ENCODE results near the gene GAST. TPM values are rescaled to one million over a fixed set of nuclear protein-coding genes. Genes with fewer than 3 reads are reported as not detected.

The GAST gene
- total and polyA plus RNA-seq, 9 of the 15 experiments (the other 6 are each of a cell fraction or from before 2014, with no cell fraction given): not detected

DNA sequence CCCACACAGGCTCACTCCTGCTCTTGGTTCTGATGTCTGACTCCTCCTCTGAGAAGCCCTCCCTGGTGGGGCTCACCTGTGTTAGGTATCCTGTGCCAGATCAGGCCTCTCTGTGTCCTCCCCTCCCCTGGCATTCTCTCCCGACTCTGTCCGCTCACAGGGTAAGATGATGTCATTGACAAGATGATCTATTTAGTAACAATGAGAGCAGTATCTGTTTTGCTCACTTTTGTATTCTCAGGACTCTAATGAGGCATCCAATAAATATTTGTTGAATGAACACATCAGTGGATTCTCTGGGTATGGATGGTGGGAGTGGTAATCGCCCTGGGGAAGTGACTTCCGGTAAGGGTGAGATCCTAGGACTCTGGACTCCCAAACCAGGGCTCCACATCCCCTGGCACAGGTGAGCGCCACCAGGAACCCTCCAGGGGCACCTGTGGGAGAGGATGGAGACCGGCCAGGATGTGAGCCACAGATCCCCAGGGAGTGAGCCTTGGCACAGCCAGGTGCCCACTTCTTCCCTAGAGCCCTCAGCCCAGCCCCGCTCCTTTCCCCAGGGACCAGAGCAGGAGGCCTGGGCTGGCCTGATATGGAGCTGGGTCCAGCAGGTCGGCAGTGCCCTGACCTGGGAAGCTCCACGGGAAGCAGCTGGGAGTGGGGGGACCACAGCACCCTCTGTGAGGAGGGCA, 27.7 kb downstream of the GAST start:
- DNase-seq (ENCODE audit: extremely low read depth in 1 of 4, low spot score in 3 of 4) (no peak), FAIRE-seq (no peak), ATAC-seq (no peak)
- no TSS peak for BruUV-seq (replicated peaks)
- in situ Hi-C loops (cut with MboI) (loop anchor here (5.0 to 25.0 kb wide), 4 partner anchors 62 to 372 kb away; partner anchors contain the start of genes DHX58, HSPB9 and KAT2A), intact Hi-C loops (cut with micrococcal nuclease) (loop anchor here (5.0 kb wide), 1 partner anchor 147 kb away; no protein-coding TSS in a partner anchor)
- ChIA-PET CTCF (ENCODE audit: low intra/inter-chr PET ratio) (interaction anchor here (0.7 to 3.3 kb wide), 3 partner anchors 146 to 220 kb away, joined by 4 to 21 read pairs (median 14); no protein-coding TSS in a partner anchor), POLR2A (interaction anchor here (0.8 kb wide), 1 partner anchor 63 kb away, joined by 3 read pairs; no protein-coding TSS in a partner anchor)
- Histone ChIP-seq H3K79me2 (ENCODE audit: control insufficient read depth, insufficient read depth, low read length) (no peaks in the 10 kb centered on the region), H4K20me1 (replicated peaks; ENCODE audit: control insufficient read depth, insufficient read depth, low read length) (no peaks in the 10 kb centered on the region; the same call in 1 of the 2 replicates), H3K4me2 (ENCODE audit: insufficient read depth, low read length) (no peak overlapping the region), H3K4me1 (replicated peaks in 1 of 2; ENCODE audit: control insufficient read depth in 2 of 2, insufficient read depth in 2 of 2, low read length in 2 of 2) (peaks cover 4 to 14% of the 10 kb centered on the region in 2 experiments; a peak in 4 of 5 replicates), H3K27ac (ENCODE audit: extremely low read depth, low read depth, low read length) (no peak overlapping the region), H3K9me1 (ENCODE audit: control insufficient read depth, insufficient read depth, low read length) (no peaks in the 10 kb centered on the region), H3K9me3 (replicated peaks; ENCODE audit: control insufficient read depth, insufficient read depth, low read depth, low read length) (no peaks in the 10 kb centered on the region), H3K36me3 (ENCODE audit: control insufficient read depth, insufficient read depth, low read length) (no peaks in the 10 kb centered on the region), H3K9ac (ENCODE audit: insufficient read depth in 1 of 2, low read depth in 2 of 2, low read length in 2 of 2) (peak overlapping the region in 1 of 2 experiments; percentile 61; a peak in 1 of 4 replicates), H2AFZ (ENCODE audit: low read depth, low read length) (no peak overlapping the region), H3K4me3 (no peak overlapping the region), H3K27me3 (ENCODE audit: control insufficient read depth in 2 of 2, insufficient read depth in 2 of 2, low read length in 2 of 2) (peaks cover 15 to 24% of the 10 kb centered on the region in 2 experiments)
- WGBS (ENCODE audit: insufficient coverage, low coverage, missing lambda C conversion rate): 75% methylated on average over 9 of the region's 9 CpGs
- TF ChIP-seq YBX1 (IDR thresholded peaks at IDR 0.05): no peak
- no peak for TF ChIP-seq SLC30A9 (CRISPR knock-in tag; IDR thresholded peaks at IDR 0.05)
- TF ChIP-seq ZNF274 (IDR thresholded peaks at IDR 0.05; ENCODE audit: borderline replicate concordance, low read depth, low read length): no peak
- TF ChIP-seq, protein P1, sequence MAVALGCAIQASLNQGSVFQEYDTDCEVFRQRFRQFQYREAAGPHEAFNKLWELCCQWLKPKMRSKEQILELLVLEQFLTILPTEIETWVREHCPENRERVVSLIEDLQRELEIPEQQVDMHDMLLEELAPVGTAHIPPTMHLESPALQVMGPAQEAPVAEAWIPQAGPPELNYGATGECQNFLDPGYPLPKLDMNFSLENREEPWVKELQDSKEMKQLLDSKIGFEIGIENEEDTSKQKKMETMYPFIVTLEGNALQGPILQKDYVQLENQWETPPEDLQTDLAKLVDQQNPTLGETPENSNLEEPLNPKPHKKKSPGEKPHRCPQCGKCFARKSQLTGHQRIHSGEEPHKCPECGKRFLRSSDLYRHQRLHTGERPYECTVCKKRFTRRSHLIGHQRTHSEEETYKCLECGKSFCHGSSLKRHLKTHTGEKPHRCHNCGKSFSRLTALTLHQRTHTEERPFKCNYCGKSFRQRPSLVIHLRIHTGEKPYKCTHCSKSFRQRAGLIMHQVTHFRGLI (CRISPR knock-in tag; IDR thresholded peaks at IDR 0.05): no peak
- TF ChIP-seq, protein P2, sequence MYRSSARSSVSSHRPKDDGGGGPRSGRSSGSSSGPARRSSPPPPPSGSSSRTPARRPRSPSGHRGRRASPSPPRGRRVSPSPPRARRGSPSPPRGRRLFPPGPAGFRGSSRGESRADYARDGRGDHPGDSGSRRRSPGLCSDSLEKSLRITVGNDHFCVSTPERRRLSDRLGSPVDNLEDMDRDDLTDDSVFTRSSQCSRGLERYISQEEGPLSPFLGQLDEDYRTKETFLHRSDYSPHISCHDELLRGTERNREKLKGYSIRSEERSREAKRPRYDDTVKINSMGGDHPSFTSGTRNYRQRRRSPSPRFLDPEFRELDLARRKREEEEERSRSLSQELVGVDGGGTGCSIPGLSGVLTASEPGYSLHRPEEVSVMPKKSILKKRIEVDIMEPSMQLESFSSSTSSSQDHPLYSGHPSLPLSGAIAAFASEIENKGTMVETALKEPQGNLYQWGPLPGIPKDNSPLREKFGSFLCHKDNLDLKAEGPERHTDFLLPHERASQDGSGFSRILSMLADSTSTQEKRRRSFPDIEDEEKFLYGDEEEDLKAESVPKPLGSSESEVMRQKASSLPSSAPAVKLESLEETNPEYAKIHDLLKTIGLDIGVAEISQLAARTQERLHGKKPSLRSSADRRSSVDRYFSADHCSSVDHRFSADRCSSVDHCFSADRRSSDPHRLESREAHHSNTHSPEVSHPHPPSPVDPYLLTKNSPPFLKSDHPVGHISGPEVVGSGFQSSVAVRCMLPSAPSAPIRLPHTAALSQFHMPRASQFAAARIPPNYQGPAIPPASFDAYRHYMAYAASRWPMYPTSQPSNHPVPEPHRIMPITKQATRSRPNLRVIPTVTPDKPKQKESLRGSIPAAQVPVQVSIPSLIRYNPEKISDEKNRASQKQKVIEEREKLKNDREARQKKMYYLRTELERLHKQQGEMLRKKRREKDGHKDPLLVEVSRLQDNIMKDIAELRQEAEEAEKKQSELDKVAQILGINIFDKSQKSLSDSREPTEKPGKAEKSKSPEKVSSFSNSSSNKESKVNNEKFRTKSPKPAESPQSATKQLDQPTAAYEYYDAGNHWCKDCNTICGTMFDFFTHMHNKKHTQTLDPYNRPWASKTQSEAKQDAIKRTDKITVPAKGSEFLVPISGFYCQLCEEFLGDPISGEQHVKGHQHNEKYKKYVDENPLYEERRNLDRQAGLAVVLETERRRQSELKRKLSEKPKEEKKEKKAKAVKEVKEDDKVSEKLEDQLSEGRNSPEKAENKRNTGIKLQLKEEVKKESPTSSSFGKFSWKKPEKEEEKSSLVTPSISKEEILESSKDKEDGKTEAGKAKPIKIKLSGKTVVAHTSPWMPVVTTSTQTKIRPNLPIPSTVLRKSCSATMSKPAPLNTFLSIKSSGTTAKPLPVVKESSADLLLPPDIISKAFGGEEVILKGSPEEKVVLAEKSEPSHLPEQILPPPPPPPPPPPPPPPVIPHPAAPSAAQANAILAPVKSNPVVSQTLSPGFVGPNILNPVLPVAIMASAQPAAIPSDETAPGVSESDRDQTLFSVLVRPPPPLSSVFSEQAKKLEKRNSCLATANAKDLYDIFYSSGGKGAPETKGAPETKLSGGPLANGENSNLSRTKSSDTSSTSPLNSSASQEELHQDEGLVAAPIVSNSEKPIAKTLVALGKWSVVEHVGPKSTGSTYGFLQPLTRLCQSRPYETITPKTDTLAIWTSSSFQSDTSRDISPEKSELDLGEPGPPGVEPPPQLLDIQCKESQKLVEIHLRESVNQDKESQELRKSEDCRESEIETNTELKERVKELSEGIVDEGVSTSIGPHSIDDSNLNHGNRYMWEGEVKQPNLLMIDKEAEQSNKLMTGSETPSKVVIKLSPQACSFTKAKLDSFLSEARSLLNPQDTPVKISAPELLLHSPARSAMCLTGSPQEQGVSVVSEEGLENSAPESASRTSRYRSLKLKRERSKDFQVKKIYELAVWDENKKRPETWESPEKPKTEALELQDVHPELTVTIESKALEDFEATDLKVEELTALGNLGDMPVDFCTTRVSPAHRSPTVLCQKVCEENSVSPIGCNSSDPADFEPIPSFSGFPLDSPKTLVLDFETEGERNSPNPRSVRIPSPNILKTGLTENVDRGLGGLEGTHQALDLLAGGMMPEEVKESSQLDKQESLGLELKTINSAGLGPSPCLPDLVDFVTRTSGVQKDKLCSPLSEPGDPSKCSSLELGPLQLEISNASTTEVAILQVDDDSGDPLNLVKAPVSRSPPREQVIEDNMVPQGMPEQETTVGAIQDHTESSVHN (IDR thresholded peaks at IDR 0.05; ENCODE audit: borderline replicate concordance in 1 of 2, low read depth in 1 of 2): no peak
- no peak for TF ChIP-seq L3MBTL2 (IDR thresholded peaks at IDR 0.05)
- TF ChIP-seq NR2C2 (CRISPR knock-in tag; IDR thresholded peaks at IDR 0.05): no peak
- TF ChIP-seq NR2C2 (tag; IDR thresholded peaks at IDR 0.05): no peak
- TF ChIP-seq, protein P3, sequence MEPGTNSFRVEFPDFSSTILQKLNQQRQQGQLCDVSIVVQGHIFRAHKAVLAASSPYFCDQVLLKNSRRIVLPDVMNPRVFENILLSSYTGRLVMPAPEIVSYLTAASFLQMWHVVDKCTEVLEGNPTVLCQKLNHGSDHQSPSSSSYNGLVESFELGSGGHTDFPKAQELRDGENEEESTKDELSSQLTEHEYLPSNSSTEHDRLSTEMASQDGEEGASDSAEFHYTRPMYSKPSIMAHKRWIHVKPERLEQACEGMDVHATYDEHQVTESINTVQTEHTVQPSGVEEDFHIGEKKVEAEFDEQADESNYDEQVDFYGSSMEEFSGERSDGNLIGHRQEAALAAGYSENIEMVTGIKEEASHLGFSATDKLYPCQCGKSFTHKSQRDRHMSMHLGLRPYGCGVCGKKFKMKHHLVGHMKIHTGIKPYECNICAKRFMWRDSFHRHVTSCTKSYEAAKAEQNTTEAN (CRISPR knock-in tag; IDR thresholded peaks at IDR 0.05): no peak
